ENCODE measurements around the gene C2CD4D.
"Not testable (repeated sequence)": the region's sequence is repeated elsewhere in the genome, so short reads cannot be mapped to it uniquely, and the experiment has no call there.

Gene C2CD4D

DNA sequence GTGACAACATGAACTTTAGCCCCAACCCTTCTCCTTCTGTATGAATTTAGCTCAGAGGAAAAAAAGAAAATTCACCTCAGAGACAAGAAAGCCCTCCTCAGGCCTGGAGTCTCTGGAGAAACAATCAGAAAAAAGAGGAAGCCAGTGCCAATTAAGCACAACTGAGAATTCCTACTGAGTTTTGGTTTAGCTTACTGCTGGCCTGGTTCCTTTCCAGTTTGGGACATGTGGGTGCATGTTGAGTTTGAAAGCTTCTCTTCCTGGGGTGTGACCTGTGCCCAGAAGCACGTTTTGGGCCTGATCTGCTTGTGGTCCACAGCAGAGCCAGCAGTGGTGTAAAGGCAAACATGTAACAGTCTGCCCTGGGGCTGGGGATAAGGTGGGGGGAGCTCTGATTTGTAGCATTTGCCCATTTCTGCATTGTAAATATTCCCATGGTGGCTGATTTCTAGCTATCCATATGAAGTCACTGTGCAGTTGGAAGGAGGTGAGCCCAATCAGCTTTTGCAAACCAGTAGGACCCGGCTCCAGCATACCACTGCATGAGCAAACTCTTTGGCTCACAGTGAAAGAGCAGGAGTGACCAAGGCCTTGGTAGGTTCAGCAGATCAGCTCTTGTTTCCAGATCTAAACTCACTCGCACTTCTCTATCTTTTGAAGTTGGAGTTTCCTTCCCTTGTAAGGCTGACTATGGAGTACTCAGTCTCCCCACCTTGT is 18.6 kb upstream of the C2CD4D start:
- DNase-seq = no peak

DNA sequence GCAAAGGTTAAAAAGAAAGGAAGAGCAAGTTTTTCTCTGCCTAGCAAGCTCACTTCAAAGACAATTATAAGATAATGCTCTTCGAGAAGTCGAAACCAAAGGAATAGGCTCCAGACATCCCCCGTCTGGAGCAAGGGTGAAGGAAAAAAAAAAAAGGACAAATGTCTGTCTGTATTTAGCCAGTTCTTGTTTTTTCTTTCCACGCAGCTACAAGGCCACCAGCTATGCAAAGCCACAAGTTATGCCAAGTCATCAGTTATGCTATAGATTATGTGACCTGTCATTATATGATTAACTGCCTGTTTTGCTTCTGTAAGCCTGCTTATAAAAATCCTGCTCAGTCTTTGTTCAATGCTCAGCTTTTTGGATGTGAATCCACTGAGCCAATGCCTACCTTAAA is 16.3 kb upstream of the C2CD4D start:
- DNase-seq = no peak

DNA sequence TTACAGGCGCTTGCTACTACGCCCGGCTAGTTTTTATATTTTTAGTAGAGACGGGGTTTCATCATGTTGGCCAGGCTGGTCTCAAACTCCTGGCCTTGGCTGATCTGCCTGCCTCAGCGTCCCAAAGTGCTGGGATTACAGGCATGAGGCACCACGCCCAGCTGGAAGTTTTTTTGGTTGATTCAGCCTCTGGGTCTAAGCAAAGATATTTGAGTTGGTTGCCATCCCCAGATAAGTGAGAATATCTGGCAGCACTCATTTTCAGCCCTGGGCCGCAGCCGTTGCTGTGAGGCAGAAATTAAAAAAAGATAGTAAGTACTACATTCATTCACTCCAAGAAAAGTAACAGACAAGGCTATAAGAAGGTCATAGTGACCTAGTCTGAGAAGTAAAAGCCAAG is 15.9 kb upstream of the C2CD4D start:
- DNase-seq = not testable (repeated sequence)

DNA sequence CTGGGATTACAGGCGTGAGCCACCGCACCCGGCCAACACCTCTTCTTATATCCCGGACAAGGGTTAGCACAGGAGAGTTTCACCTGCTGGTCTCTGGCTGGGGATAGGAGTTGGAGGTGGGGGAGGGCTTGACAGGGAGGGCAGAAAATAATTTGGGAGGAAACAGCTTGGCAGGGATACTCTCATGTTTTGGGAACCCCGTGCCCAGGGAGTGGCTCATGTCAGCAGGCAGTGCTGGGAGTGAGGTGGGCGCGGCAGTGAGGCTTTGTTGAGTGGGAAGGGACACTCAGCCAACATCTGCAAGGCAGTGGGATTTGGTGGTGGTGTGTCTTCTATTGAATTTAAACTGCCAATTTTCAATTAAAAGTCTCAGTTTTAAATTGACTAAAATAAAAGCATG is 15.0 kb upstream of the C2CD4D start:
- no peak for DNase-seq

DNA sequence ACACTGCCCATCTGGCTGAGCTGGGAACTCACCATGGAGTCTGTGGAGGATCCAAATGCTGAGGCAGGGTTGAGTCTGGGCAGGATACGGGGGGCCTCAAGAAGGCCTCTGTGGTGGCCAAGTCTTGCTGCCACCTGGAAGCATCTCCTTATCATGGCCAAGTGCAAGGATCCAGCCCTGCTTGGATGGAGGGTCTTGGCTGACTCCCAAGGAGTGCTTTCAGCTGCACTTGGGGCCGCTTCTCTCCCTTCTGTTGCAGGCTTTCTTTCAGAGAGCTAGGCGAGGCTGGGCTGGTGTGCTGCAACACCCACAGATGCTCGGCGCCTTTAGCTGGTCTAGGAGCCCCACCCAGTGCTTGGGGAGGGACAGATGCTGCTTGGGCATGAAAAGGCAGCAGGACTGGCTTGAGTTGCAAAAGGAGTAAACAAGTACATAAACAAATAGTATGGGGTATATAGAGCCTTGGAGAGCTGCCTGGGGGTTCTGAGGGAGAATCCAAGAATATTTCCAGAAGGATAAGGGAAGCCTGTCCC is 13.9 kb upstream of the C2CD4D start, which contains the start of gene THEM5:
TSS of gene THEM5 (minus strand) at position 302 of the 533 bp plus-strand sequence. CDS start at position 155, 147 bp downstream.
- no peak for DNase-seq

DNA sequence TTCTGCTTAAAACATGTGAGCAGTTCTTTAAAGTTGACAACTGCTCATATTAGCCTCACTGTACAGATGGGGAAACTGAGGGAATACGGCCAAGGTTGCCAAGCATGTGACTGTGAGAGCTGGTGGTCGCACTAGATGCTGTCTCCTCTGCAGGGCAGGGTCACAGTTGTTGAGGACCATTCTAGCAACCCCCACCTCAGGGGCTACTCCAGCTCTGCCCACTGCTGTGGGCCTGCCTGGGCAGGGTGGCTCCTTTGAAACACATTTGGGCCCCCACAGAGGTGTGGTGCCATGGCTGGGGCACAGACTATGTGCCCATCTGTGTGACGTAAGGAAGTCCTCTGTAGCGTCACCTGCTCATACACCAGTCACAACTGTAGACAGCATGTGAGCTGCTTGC is 13.1 kb upstream of the C2CD4D start:
- DNase-seq = no peak

DNA sequence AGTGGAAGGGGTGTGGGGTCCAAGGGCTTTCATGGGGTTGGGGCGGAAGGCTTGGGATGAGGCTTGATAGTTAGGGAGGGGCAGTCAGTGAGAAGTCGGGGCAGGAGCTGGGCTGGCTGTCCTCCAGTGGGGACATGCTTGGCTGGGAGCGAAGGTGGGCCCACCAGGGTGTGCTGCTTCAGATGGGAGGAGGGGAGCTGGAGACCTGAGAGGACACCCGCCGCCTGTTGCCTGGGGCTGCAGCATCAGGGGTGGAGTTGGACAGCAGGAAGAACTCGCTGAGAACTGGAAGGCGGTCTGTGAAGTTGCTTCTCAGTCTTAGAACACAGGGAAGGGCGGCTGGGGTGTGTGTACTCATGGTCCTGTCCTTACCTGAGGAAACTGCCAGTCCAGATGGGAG is 12.3 kb upstream of the C2CD4D start:
- no peak for DNase-seq

DNA sequence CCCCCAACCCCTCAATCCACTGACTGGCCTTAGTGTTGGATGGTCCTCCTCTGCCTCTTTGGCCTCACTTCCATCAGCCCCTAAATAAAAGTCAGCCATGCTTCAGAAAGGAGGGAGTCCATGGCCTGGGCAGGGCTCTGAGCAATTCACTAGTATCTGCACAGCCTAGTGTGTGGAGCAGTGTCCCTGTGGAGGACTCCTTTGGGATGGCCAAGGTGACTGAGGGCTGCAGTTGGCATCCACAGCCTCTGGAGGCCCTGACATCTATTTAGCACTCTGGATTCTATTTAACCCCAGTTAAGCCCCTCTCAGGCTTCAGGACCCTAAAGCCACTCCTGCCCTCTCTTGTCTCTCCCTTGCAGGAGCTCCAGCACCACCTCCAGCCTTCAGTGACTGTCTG is 10.3 kb upstream of the C2CD4D start:
- DNase-seq = no peak

DNA sequence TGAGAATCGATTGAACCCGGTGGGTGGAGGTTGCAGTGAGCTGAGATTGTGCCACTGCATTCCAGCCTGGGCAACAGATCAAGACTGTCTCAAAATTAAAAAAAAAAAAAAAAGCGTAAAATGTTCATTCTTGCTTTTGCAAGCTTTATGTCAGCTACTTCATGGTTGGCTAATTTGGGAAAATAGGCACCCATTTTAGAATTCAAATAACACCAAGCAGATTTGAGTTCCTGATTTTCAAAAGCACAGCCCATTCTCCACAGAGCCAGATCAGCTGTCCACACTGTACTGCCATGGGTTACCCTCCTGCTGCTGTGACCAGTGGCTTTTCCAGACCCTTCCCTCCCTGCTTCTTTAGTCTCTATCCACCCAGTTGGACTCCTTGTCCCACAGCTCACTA is 9.5 kb upstream of the C2CD4D start:
- DNase-seq = no peak

DNA sequence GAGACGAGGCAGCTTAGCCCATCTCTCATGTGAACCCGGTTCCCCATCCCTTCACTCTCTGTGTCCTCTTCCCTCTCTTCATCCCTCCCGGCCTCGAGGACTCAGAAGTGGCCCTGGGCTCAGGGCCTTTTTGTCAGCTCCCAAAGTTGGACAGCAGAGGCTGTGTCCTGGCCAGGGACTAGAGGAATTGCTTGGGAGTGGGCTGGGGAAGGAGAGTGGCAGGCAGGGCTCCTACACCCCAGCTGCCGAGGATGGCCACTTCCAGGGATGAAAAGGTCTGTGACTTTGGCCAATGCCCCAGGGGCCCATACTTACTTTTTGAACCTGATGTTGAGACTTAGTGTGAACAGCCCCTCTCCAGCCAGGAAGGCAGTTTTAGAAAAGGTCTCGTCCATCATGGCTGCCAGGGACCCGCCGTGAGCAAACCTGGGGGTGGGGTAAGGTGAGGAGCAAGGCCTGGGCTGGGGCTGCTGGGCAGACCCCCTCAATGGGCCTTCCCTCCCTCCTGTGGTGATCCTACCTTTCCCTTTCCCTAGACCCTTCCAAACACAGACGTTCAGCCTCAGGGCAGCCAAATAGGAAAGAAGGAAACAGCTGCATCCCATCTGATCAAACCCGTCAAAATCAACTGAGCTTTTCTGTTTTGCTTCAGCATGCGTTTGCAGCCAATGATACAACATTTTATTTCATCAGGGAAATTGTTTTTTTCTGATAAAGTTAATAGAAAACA is 8.4 kb upstream of the C2CD4D start:
- DNase-seq = no peak

DNA sequence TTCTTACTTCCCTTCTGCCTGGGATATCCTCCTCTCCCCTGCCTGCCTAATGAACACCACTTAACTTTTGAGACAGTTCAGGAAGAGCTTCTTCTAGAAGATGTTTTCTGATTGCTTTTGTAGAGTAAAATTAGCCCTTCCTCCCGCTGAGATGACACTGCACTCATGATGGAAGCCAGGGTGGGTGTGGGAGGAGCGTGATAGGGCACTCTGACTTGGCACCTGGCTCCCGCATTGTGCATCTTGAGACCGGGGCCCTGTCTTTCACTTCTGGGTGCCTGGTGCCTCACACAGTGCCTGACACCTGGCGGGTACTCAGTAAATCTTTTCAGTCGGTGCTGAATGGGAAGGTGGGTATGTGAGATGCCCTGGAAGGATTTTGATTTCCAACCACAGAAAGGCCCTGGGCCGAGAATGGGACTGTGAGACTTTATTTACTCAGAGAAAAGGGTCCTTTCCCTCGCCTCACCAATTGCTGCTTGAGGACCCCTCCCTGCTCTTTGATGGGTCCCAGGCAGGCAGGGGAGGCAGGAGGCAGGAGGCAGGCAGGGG is 7.1 kb upstream of the C2CD4D start:
- no peak for DNase-seq

DNA sequence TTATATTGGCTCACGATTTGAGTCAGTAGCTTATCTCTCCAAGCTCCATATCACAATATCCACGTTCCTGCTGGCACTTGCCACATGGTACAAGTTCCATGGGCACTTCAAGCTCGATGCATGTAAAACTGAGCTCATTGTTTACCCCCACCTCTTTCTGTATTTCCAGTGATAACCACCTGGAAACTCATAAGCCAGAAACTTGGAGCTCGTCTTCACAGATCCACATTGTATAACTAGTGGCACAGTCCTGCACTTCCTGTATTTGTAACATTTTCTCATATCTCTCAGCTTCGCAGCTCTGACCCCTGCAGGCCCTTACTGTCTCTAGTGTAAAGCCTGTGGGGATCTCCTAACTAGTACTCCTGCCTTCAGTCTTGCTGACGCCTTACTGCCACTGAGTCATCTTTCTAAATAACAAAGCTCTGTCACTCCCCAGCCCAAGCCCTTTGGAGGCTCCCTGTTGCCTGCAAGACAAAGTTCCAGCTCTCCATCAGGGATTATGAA is 6.5 kb upstream of the C2CD4D start:
- DNase-seq = no peak

DNA sequence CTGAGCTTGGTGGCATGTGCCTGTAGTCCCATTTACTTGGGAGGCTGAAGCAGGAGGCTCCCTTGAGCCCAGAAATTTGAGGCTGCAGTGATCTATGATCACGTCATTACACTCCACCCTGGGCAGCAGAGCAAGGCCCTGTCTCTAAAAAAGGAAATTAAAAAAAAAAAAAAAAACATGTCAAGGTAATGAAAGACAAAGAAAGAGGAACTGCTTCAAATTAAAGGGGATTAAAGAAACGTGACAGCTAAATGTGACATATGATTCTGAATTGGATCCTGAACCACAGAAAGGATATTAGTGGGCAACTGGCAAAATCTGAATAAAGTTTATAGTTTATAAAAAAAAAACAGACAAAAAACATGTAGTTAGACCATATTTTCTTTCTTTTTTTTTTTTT is 3.8 kb upstream of the C2CD4D start:
- no peak for DNase-seq

DNA sequence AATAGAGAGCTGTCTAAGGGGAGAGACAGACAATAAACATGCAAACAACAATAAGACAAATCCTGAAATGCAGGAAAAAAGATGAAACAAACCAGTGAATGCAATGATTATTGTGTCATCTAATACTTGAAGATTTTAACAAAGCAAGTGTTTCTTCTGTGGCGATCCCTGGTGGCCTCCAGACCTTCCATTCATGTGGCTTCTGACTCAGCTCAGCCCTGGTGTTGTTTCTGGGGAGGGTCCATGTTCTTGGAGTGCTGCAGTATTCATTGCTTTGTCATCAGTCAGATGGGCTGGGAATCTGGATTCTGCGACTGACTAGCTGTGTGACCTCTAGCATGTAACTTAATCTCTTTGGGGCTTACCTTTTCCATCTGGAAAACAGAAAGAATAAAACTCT is 1.5 kb upstream of the C2CD4D start:
- no peak for DNase-seq

DNA sequence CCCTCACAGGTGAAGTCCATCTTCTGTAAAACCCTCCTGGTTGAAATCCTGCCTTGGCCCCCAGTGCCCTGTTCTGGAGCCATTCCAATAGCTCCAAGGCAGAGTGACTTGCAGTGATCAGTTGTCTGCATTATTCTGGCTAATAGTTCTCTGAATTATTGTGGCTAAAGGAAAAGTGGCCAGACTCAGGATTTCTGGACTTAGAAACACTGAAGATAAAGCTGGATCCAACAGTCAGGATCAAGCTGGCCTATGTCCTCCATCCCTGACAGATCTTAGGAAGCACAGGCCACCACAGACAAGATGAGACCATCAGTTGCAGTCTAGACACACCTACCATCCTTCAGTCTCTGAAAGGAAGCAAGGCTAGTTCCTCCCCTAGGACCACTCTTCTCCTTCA is 801 bp upstream of the C2CD4D start:
- no peak for DNase-seq

DNA sequence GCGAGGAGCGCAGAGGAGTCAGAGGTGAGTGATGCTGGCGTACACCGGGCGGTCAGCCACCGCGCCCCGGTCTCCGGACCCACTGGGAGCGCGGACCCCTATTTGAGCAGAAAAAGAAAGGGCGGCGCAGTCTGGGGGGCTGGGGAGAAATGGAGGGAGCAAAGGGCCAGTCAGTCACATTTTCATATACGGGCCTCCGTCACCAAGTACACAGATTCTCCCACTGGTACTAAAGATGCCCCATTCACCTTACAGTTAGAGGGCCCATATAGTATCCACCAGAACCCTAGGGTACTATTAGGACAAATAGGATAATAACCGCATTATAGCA is 573 bp downstream of the C2CD4D start:
- DNase-seq = no peak

DNA sequence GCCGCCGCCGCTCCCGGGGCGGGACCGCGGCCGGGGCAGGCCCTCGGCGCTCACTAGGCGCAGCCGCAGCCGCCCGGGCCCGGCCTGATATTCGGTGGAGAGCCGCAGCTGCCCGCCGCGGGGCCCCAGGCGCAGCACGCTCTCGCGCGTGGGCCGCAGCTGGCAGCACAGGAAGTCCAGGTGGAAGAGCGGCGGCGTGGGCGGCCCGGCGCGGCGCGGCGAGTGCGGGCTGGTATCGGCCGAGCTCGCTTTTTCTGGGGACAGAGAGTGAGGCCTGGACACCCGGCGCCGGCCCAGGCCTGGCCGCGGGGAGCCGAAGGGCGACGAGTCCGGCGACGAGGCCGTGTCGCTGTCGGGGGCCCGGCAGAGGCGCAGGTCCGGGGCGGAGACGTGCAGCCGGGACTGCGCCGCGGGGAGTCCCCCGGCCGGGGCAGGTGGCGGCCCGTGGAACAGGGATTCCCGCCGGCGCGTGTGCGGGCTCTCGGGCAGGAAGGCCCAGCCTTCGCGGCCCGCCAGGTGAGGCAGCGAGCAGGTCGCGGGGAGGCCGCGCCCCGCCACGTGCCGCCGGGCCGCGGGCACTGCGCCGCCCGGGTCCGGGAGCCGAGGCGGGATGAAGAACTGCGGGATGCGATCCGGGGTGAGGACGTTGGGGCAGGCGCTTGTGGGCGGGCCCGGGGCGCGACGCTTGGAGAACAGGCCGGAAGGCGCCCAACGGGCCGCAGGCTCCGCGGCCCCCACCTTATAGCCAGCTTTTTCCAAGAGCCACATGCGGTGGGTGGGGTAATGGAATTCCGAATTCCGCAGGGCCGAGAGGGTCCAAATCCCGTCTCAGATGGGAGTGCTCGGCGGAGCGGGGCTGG is 1.2 kb downstream of the C2CD4D start:
- DNase-seq = no peak

DNA sequence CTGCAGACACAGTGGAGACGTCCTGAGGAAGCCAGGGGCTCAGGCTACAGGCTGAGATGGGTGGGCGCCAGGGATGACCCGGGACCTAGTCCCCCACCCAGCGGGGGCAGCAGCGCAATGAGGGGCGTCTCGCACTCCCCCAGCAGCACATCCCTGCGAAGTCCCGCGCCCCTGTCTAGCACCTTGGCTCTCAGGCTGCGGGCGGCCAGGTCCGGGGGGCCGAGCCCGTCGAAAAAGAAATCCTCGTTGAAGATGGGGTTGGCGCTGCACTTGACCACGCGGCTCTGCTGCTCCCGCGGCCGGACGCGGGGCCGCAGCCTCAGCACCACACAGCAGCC is 1.8 kb downstream of the C2CD4D start:
- DNase-seq = no peak

DNA sequence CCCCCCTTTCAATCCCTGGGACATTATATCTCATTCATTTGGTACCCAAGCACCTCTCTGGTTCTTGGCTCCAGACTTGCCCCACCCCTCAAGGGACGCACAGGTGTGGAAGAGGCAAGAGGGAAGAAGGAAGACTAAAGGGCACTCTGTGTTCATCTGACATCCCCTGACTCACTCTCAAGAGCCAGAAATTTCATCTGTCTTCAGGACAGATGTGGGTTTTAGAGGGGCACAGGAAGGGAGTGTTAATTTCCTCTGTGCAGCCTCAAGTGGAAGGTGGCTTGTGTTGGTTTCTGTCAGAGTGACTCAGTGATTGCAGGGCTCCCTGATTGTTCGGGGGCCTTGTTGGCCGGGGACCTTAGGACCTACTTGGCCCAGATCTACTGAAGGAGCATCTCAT is 2.4 kb downstream of the C2CD4D start:
- no peak for DNase-seq

DNA sequence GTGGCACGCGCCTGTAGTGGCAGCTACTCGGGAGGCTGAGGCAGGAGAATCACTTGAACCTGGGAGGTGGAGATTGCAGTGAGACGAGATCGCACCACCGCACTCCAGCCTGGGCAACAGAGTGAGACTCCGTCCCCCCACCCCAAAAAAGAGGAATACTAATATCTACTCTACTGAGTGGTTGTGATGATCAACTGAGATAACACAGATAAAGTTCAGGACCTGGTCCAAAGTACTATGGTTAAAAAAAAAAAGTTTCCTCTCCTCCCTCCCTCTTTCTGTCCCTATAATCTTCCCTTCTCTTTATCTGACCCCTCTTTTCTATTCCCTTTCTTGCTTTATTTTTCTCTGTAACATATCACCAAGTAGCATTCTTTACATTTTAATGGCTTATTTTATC is 4.0 kb downstream of the C2CD4D start:
- DNase-seq = no peak

DNA sequence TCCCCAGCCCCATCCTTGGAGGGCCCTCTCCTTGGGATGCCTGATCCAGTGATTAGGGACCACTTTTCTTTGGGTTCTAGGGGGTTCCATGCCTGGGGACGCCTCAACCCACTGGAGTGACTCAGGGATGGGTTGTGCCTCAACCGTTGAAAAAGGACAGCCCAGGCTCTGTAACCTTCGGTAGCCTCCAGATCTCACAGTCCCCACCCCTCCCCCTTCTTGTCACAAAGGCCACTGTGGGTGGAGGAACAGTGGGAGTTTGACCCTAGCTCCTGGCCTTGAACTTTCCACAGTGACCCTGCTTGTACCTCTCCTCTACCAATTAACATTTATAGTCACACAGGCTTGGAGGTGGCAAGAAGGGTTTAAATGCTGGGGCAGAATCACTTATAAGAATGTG is 5.4 kb downstream of the C2CD4D start:
- no peak for DNase-seq

DNA sequence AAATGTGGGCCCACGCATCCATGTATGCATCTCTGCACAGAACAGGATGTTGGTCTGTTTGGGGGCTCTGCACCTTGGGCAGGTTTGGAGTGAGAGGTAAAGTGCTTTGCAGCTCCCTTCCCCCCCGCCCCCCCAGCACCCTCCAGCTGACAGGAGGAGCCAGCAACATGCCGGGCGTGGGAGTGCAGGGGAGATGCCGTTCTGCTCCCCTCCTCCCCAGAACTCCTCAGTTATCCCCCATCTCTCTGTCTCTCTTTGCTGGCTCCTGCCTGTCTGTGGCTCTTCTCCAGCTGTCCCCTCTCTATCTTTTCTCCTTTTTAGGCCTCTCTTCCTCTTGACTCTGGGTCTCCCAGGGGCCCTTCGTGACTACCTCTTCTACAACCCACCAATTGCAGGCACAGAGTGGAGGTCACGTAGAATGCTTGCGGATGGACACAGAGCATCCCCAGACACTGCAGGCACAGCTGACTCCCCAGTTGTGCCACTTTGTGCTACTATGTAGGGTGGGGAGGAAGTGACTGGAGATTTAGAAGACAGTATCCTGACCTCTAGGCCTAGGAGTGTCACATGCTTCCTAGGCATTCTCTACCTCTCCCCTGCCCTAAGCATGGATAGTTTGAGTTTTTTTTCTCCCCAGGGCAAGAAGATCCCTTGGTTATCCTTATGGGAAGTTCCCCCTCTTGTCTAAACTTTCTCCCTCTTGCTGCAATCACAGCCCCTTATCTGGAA is 6.3 kb downstream of the C2CD4D start:
- DNase-seq = no peak
